A673 (cell line): Measurements from ENCODE around the gene YWHAQ.

Experiments
- CTCF ChIP-seq: fragments of 300-800, 200-600 bp; sonication (generic); conservative IDR thresholded peaks from 2 replicates; pipeline ENCODE4 v1.5.1; 2017; ENCODE audit warnings: low read depth, mild to moderate bottlenecking, antibody characterized with exemption, low read length, moderate library complexity, mixed read lengths
- EZH2 ChIP-seq: fragments of 200-600 bp; sonication (generic); IDR thresholded peaks from 2 replicates; pipeline ENCODE4 v1.6.1; 2017; ENCODE audit warnings: borderline replicate concordance, low read depth, mild to moderate bottlenecking, mixed read lengths, antibody characterized with exemption, low read length; ENCODE audit not compliant: poor library complexity, severe bottlenecking

- no peak for TF ChIP-seq CTCF
- TF ChIP-seq EZH2, result no peak
Measured at GRCh38 chr2:9660154-9660553, 29.4 kb upstream of the YWHAQ start.
